GM10248 (cell line): ENCODE data around the gene HBA2.

ENCODE experiments used
- CTCF ChIA-PET: fragments of 300-600 bp; sonication (Branson Sonifier 250); formaldehyde crosslinking; extraction: SDS; loops from one replicate; lab custom pipeline; 2021; ENCODE audit warnings: antibody characterized with exemption; lab: Yijun Ruan, JAX
- POLR2A ChIA-PET: fragments of 350-650 bp; sonication (Branson Sonifier 250); formaldehyde crosslinking; extraction: SDS; loops from one replicate; lab custom pipeline; 2020; ENCODE audit warnings: antibody characterized with exemption; lab: Yijun Ruan, JAX
- DNase-seq: peaks from one replicate; pipeline ENCODE4 v3.0.0; 2012; ENCODE audit errors: extremely low spot score
- TF ChIP-seq, protein P1 (sequence below): IDR thresholded peaks from 2 replicates; pipeline ENCODE4 v1.5.1; 2012; ENCODE audit warnings: mild to moderate bottlenecking, low read depth; ENCODE audit errors: extremely low read depth, missing control alignments, control extremely low read depth

HBA2 gene

DNA sequence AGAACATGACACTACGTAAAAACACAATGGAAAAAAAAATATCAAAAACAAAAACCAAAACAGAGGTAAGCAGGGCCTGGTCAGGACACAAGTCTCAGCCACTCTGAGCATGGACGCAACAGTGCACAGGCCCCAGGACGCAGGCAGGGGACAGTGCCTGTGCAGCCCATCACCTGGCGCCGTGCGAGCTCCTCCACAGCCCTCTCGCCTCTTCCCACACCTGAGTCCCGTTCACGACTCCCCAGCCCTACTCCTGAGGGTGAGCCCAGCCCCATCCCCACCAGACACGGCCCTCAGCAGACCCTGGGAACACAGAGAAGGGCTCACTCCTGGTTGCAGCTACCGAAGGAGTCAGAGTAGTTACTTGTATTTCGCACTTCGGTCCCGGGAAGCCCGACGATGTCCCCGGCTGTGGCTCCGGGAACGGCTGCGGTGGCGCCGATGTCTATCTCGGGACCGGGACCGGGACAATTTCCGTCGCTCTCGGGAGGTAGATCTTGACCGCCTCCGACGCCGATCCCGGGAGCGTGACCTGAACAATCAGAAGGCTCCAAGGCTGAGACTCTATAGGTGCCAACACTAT, 17.0 kb downstream of the HBA2 start:
- ChIA-PET CTCF (interaction anchor here (2.6 kb wide), 1 partner anchor 8 kb away, joined by 11 read pairs; no protein-coding TSS in a partner anchor), POLR2A (no interaction called here)
- TF ChIP-seq, protein P1, sequence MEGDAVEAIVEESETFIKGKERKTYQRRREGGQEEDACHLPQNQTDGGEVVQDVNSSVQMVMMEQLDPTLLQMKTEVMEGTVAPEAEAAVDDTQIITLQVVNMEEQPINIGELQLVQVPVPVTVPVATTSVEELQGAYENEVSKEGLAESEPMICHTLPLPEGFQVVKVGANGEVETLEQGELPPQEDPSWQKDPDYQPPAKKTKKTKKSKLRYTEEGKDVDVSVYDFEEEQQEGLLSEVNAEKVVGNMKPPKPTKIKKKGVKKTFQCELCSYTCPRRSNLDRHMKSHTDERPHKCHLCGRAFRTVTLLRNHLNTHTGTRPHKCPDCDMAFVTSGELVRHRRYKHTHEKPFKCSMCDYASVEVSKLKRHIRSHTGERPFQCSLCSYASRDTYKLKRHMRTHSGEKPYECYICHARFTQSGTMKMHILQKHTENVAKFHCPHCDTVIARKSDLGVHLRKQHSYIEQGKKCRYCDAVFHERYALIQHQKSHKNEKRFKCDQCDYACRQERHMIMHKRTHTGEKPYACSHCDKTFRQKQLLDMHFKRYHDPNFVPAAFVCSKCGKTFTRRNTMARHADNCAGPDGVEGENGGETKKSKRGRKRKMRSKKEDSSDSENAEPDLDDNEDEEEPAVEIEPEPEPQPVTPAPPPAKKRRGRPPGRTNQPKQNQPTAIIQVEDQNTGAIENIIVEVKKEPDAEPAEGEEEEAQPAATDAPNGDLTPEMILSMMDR = no peak
- DNase-seq = no peak

GRCh38 chr16:191831-192230, 19.2 kb downstream of the HBA2 start:
- ChIA-PET CTCF (interaction anchor here (1.2 to 2.6 kb wide), 6 partner anchors 10 to 161 kb away, joined by 3 to 11 read pairs (median 6); no protein-coding TSS in a partner anchor), POLR2A (no interaction called here)
- TF ChIP-seq, protein P1 = no peak
- no peak for DNase-seq

GRCh38 chr16:192686-193085, 20.0 kb downstream of the HBA2 start:
- POLR2A ChIA-PET = no interaction called here
- DNase-seq = no peak
- CTCF ChIA-PET = interaction anchor here (1.1 to 2.6 kb wide), 6 partner anchors 11 to 127 kb away, joined by 3 to 11 read pairs (median 6); no protein-coding TSS in a partner anchor
- TF ChIP-seq, protein P1 = no peak

DNA sequence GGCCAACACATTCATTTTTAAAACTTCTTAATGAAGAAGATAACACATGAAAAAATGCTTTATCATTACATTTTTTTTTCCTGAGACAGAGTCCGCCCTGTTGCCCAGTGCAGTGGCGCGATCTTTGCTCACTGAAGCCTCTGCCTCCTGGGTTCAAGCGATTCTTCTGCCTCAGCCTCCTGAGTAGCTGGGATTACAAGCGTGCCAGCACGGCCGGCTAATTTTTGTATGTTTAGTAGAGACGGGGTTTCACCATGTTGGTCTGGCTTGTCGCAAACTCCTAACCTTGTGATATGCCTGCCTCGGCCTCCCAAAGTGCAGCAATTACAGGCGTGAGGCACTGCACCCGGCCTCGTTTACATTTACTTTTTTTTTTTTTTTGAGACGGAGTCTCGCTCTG, 20.8 kb downstream of the HBA2 start:
- CTCF ChIA-PET = interaction anchor here (1.1 to 2.2 kb wide), 5 partner anchors 12 to 128 kb away, joined by 3 to 7 read pairs (median 4); no protein-coding TSS in a partner anchor
- TF ChIP-seq, protein P1 = no peak
- POLR2A ChIA-PET = no interaction called here

DNA sequence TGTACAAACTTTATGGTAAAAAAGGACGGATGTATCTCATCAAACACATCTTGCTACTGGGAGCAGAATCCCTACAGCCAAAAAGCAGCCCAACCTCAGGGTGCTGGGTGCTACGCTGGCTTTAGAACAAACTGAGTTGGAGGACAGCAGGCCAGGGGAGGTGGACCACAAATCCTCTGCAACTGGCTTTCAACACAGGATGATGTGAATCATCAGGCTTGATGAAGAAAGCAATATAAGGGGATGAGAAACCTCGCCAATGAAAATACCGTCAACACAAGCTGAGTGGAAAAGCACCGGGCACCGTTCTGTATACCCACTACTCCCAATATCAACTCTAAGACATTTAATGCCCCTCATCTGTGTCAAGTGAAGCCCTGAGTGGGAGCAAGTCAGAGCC, 21.8 kb downstream of the HBA2 start:
- POLR2A ChIA-PET = no interaction called here
- DNase-seq = no peak
- CTCF ChIA-PET = interaction anchor here (1.0 to 1.2 kb wide), 2 partner anchors 93 to 129 kb away, joined by 3 read pairs; no protein-coding TSS in a partner anchor
- TF ChIP-seq, protein P1 = no peak

More for the DNA sequence above, 20.8 kb downstream of the HBA2 start:
- DNase-seq = no peak

- CTCF ChIA-PET = interaction anchor here (1.3 to 2.0 kb wide), 2 partner anchors 103 to 135 kb away, joined by 4 read pairs; no protein-coding TSS in a partner anchor
Measured at GRCh38 chr16:200388-200787, 27.7 kb downstream of the HBA2 start.

More at GRCh38 chr16:200388-200787, 27.7 kb downstream of the HBA2 start:
- POLR2A ChIA-PET = interaction anchor here (1.2 kb wide), 1 partner anchor 34 kb away, joined by 7 read pairs; the partner anchor contains the start of gene FAM234A
- no peak for DNase-seq
- TF ChIP-seq, protein P1 = no peak
